HepG2 (cell line): ENCODE results near the gene CASZ1. TPM values are rescaled to one million over a fixed set of nuclear protein-coding genes. Genes with fewer than 3 reads are reported as not detected.

Experiments
- ARID5B ChIP-seq: IDR thresholded peaks from 2 replicates; pipeline ENCODE4 v1.4.0; 2020; ENCODE audit warnings: mild to moderate bottlenecking, missing genetic modification reagents
- ELF3 ChIP-seq: IDR thresholded peaks from 2 replicates; pipeline ENCODE4 v1.6.1; 2016; ENCODE audit warnings: missing genetic modification reagents, missing compliant biosample characterization
- GATAD1 ChIP-seq: IDR thresholded peaks from 2 replicates; pipeline ENCODE4 v1.6.1; 2016; ENCODE audit warnings: missing genetic modification reagents, missing compliant biosample characterization
- GFI1 ChIP-seq: sonication (generic); formaldehyde crosslinking; IDR thresholded peaks from 2 replicates; pipeline ENCODE4 v1.5.0; 2020; ENCODE audit warnings: missing genetic modification reagents, mild to moderate bottlenecking, borderline replicate concordance
- IKZF1 ChIP-seq: fragments of 450-650 bp; IDR thresholded peaks from 2 replicates; pipeline ENCODE4 v1.7.1; 2016
- MYNN ChIP-seq: sonication (generic); formaldehyde crosslinking; IDR thresholded peaks from 2 replicates; pipeline ENCODE4 v1.4.0; 2020; ENCODE audit warnings: mild to moderate bottlenecking, low read depth, missing genetic modification reagents
- RBAK ChIP-seq: sonication (generic); formaldehyde crosslinking; IDR thresholded peaks from 2 replicates; pipeline ENCODE4 v1.5.1; 2020; ENCODE audit warnings: mild to moderate bottlenecking, missing genetic modification reagents
- RERE ChIP-seq: IDR thresholded peaks from 2 replicates; pipeline ENCODE4 v1.6.1; 2016; ENCODE audit warnings: low read depth, missing genetic modification reagents, missing compliant biosample characterization
- ZFX ChIP-seq: sonication (generic); formaldehyde crosslinking; IDR thresholded peaks from 2 replicates; pipeline ENCODE4 v1.4.0; 2020; ENCODE audit warnings: mild to moderate bottlenecking, low read depth, missing genetic modification reagents, moderate library complexity
- ZNF430 ChIP-seq: sonication (generic); formaldehyde crosslinking; IDR thresholded peaks from 2 replicates; pipeline ENCODE4 v1.9.0; 2021; ENCODE audit warnings: mild to moderate bottlenecking, missing genetic modification reagents
- ZNF552 ChIP-seq: sonication (generic); formaldehyde crosslinking; IDR thresholded peaks from 2 replicates; pipeline ENCODE4 v1.9.0; 2022; ENCODE audit warnings: missing genetic modification reagents, mild to moderate bottlenecking, borderline replicate concordance
- ZNF788 ChIP-seq: sonication (generic); formaldehyde crosslinking; IDR thresholded peaks from 2 replicates; pipeline ENCODE4 v1.5.0; 2020; ENCODE audit warnings: mild to moderate bottlenecking, missing genetic modification reagents, borderline replicate concordance
- polyA plus RNA-seq, 8 experiments: library from polyadenylated mRNA; depleted of rRNA in 3 of 8; stranded (reverse) in 7 of 8; unstranded in 1 of 8; fragments of >200 nt; fragmentation: Illumina TruSeq in 4 of 8; extraction: Trizol in 4 of 8; gene quantifications; 2 replicates each; pipeline versions ENCODE4 v1.2.1 to v1.2.3, GENCODE V29; 2011 to 2016; ENCODE audit warnings: low read depth in 4 of 8, missing spikeins in 1 of 8, mixed read lengths in 1 of 8; ENCODE audit not compliant: insufficient read depth in 1 of 8
- total RNA-seq, 5 experiments: library from RNA; depleted of rRNA; stranded (reverse); fragments of >200 nt; fragmentation: Illumina TruSeq; extraction: Trizol; gene quantifications; 2 replicates each; pipeline ENCODE4 v1.2.3, GENCODE V29; 2016; ENCODE audit warnings: low read depth in 1 of 5
- TF ChIP-seq, protein P1 (sequence below): sonication (generic); formaldehyde crosslinking; IDR thresholded peaks from 2 replicates; pipeline ENCODE4 v1.4.0; 2020; ENCODE audit warnings: missing genetic modification reagents

The CASZ1 gene
- total and polyA plus RNA-seq, 2 of the 13 experiments (the other 11 are each of a cell fraction or from before 2014, with no cell fraction given) = 1.9 to 3.7 TPM

- TF ChIP-seq ARID5B (0 out of 2 replicates have a peak, but pooled peaks have one; percentile 36), RBAK (CRISPR knock-in tag) (no peak), IKZF1 (no peak), ZNF430 (no peak), MYNN (CRISPR knock-in tag) (no peak), RERE (CRISPR knock-in tag) (no peak), ZNF788 (CRISPR knock-in tag) (no peak), ZFX (CRISPR knock-in tag) (no peak), GFI1 (CRISPR knock-in tag) (no peak), ELF3 (0 out of 2 replicates have a peak, but pooled peaks have one; percentile 18), GATAD1 (CRISPR knock-in tag) (no peak), ZNF552 (0 out of 2 replicates have a peak, but pooled peaks have one; percentile 44)
- TF ChIP-seq, protein P1, sequence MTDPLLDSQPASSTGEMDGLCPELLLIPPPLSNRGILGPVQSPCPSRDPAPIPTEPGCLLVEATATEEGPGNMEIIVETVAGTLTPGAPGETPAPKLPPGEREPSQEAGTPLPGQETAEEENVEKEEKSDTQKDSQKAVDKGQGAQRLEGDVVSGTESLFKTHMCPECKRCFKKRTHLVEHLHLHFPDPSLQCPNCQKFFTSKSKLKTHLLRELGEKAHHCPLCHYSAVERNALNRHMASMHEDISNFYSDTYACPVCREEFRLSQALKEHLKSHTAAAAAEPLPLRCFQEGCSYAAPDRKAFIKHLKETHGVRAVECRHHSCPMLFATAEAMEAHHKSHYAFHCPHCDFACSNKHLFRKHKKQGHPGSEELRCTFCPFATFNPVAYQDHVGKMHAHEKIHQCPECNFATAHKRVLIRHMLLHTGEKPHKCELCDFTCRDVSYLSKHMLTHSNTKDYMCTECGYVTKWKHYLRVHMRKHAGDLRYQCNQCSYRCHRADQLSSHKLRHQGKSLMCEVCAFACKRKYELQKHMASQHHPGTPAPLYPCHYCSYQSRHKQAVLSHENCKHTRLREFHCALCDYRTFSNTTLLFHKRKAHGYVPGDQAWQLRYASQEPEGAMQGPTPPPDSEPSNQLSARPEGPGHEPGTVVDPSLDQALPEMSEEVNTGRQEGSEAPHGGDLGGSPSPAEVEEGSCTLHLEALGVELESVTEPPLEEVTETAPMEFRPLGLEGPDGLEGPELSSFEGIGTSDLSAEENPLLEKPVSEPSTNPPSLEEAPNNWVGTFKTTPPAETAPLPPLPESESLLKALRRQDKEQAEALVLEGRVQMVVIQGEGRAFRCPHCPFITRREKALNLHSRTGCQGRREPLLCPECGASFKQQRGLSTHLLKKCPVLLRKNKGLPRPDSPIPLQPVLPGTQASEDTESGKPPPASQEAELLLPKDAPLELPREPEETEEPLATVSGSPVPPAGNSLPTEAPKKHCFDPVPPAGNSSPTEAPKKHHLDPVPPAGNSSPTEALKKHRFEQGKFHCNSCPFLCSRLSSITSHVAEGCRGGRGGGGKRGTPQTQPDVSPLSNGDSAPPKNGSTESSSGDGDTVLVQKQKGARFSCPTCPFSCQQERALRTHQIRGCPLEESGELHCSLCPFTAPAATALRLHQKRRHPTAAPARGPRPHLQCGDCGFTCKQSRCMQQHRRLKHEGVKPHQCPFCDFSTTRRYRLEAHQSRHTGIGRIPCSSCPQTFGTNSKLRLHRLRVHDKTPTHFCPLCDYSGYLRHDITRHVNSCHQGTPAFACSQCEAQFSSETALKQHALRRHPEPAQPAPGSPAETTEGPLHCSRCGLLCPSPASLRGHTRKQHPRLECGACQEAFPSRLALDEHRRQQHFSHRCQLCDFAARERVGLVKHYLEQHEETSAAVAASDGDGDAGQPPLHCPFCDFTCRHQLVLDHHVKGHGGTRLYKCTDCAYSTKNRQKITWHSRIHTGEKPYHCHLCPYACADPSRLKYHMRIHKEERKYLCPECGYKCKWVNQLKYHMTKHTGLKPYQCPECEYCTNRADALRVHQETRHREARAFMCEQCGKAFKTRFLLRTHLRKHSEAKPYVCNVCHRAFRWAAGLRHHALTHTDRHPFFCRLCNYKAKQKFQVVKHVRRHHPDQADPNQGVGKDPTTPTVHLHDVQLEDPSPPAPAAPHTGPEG (CRISPR knock-in tag) = no peak
These were observed 36.8 kb downstream of the CASZ1 start (continued) for GRCh38 chr1:10759413-10760200.
